ENCODE data around the gene NFXL1.

GRCh38 chr4:47829438-47829837 lies 84.9 kb downstream of the NFXL1 start:
- TF ChIP-seq CTCF (IDR thresholded peaks at IDR 0.05) (no peak), POLR2A (IDR thresholded peaks at IDR 0.05) (no peak)

All from body of pancreas (tissue), 4 donors.